ENCODE results near the gene NOTUM.

NOTUM gene

GRCh38 chr17:81990836-81991683, 30.1 kb upstream of the NOTUM start:
- Histone ChIP-seq H3K4me1 (ENCODE audit: control insufficient read depth, insufficient read depth, low read length) (peaks cover 7% of the 10 kb centered on the region), H3K36me3 (ENCODE audit: control insufficient read depth in 2 of 2, insufficient read depth in 1 of 2, low read length in 2 of 2) (peaks cover 0 to 23% of the 10 kb centered on the region in 2 experiments; a peak in 2 of 3 replicates), H3K9me3 (ENCODE audit: control insufficient read depth, insufficient read depth, low read depth, low read length) (no peaks in the 10 kb centered on the region), H3K4me3 (ENCODE audit: low read depth, low read length) (no peak overlapping the region), H3K27ac (ENCODE audit: extremely low read depth, low read depth, low read length) (no peak overlapping the region)
- ChIA-PET CTCF (interaction anchor here (0.5 to 1.9 kb wide), 3 partner anchors 29 to 105 kb away, joined by 3 to 12 read pairs (median 8); no protein-coding TSS in a partner anchor), POLR2A (interaction anchor here (0.6 to 1.4 kb wide), 7 partner anchors 11 to 63 kb away, joined by 3 to 4 read pairs (median 3); partner anchors contain the start of genes CENPX, LRRC45 and MAFG)
- TF ChIP-seq SP7 (tag by site-specific recombination; IDR thresholded peaks at IDR 0.05) (no peak), IKZF3 (tag by site-specific recombination; IDR thresholded peaks at IDR 0.05) (no peak), GFI1B (tag by site-specific recombination; IDR thresholded peaks at IDR 0.05) (no peak), CTCF (tag by site-specific recombination; IDR thresholded peaks at IDR 0.05) (no peak), WT1 (tag by site-specific recombination; IDR thresholded peaks at IDR 0.05) (no peak), ZNF561 (tag by site-specific recombination; IDR thresholded peaks at IDR 0.05; ENCODE audit: borderline replicate concordance) (no peak), ZNF266 (tag by site-specific recombination; IDR thresholded peaks at IDR 0.05; ENCODE audit: low read depth) (no peak)

DNA sequence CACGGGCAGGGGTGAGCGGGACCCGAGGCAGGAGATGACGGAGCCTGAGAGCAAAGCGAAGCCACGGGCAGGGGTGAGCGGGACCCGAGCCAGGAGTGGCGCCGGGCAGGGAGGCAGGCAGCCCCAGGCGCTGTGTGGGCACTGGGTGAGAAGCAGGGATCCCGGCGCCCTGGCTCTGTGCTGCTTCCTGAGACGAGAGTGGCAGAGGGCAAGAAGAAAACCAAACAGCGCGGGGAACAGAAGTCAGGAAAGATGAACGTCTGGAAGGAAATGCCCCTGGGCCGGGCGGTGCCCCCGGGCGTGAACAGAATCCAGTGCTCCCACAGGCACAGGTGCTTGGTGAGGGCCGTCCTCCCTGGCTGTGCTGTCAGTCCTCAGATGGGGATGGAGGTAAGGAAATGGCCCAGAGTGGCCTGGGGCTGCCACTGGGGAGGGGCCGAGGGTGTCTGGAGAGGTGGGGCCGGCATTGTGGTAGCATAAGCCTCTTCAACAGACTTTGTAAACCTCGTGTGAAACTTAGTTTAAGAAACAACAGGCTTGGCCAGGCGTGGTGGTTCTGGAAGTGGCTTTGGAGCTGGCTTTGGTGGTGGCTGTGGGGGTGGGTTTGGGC, 26.3 kb upstream of the NOTUM start:
- no peak for TF ChIP-seq ZNF391 (tag by site-specific recombination; IDR thresholded peaks at IDR 0.05; ENCODE audit: borderline replicate concordance, low read depth)
- TF ChIP-seq ZNF510 (tag by site-specific recombination; IDR thresholded peaks at IDR 0.05; ENCODE audit: insufficient replicate concordance), result no peak
- TF ChIP-seq ZBTB17 (tag by site-specific recombination; IDR thresholded peaks at IDR 0.05), result no peak
- TF ChIP-seq KLF1 (tag by site-specific recombination; IDR thresholded peaks at IDR 0.05), result peak; percentile 46; the same call in 1 of the 2 replicates
- no peak for TF ChIP-seq ZNF350 (tag by site-specific recombination; IDR thresholded peaks at IDR 0.05)
- Histone ChIP-seq H3K27ac (ENCODE audit: extremely low read depth, low read depth, low read length) (no peak overlapping the region), H3K4me3 (ENCODE audit: low read depth, low read length) (no peak overlapping the region), H3K36me3 (ENCODE audit: control insufficient read depth in 2 of 2, insufficient read depth in 1 of 2, low read length in 2 of 2) (peaks cover 9 to 50% of the 10 kb centered on the region in 2 experiments; a peak in 2 of 3 replicates), H3K4me1 (ENCODE audit: control insufficient read depth, insufficient read depth, low read length) (peaks cover 7% of the 10 kb centered on the region), H3K9me3 (ENCODE audit: control insufficient read depth, insufficient read depth, low read depth, low read length) (no peaks in the 10 kb centered on the region)
- ChIA-PET CTCF (interaction anchor here (1.7 kb wide), 1 partner anchor 33 kb away, joined by 5 read pairs; no protein-coding TSS in a partner anchor), POLR2A (no interaction called here)

- ChIA-PET POLR2A (no interaction called here), CTCF (no interaction called here)
- Histone ChIP-seq H3K27ac (ENCODE audit: extremely low read depth, low read depth, low read length) (no peak overlapping the region), H3K9me3 (ENCODE audit: control insufficient read depth, insufficient read depth, low read depth, low read length) (no peaks in the 10 kb centered on the region), H3K36me3 (ENCODE audit: control insufficient read depth in 2 of 2, insufficient read depth in 1 of 2, low read length in 2 of 2) (peaks cover 9 to 51% of the 10 kb centered on the region in 2 experiments; a peak in 2 of 3 replicates), H3K4me1 (ENCODE audit: control insufficient read depth, insufficient read depth, low read length) (peaks cover 3% of the 10 kb centered on the region; the same call in 1 of the 2 replicates), H3K4me3 (ENCODE audit: low read depth, low read length) (no peak overlapping the region)
- TF ChIP-seq SETDB1 (IDR thresholded peaks at IDR 0.05; ENCODE audit: insufficient read length, low read length) (no peak), OVOL3 (tag by site-specific recombination; IDR thresholded peaks at IDR 0.05) (no peak), ZNF571 (tag by site-specific recombination; IDR thresholded peaks at IDR 0.05) (no peak), HOXA7 (CRISPR knock-in tag; IDR thresholded peaks at IDR 0.05; ENCODE audit: borderline replicate concordance) (no peak), ZNF335 (tag by site-specific recombination; conservative IDR thresholded peaks at IDR 0.05) (no peak), YY2 (tag by site-specific recombination; IDR thresholded peaks at IDR 0.05) (no peak), ZNF514 (tag by site-specific recombination; IDR thresholded peaks at IDR 0.05) (no peak)
- TF ChIP-seq, protein P1, sequence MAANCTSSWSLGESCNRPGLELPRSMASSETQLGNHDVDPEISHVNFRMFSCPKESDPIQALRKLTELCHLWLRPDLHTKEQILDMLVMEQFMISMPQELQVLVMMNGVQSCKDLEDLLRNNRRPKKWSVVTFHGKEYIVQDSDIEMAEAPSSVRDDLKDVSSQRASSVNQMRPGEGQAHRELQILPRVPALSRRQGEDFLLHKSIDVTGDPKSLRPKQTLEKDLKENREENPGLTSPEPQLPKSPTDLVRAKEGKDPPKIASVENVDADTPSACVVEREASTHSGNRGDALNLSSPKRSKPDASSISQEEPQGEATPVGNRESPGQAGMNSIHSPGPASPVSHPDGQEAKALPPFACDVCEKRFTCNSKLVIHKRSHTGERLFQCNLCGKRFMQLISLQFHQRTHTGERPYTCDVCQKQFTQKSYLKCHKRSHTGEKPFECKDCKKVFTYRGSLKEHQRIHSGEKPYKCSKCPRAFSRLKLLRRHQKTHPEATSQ (tag by site-specific recombination; IDR thresholded peaks at IDR 0.05), result no peak
These were observed 25.6 kb upstream of the NOTUM start for GRCh38 chr17:81986606-81987005.

Measured in HEK293 (cell line).